ENCODE results near the gene AFTPH. TPM values are rescaled to one million over a fixed set of nuclear protein-coding genes. Genes with fewer than 3 reads are reported as not detected.

The AFTPH gene
- total RNA-seq, 2 donors from 2014 or later, result 32.0 to 52.9 TPM

DNA sequence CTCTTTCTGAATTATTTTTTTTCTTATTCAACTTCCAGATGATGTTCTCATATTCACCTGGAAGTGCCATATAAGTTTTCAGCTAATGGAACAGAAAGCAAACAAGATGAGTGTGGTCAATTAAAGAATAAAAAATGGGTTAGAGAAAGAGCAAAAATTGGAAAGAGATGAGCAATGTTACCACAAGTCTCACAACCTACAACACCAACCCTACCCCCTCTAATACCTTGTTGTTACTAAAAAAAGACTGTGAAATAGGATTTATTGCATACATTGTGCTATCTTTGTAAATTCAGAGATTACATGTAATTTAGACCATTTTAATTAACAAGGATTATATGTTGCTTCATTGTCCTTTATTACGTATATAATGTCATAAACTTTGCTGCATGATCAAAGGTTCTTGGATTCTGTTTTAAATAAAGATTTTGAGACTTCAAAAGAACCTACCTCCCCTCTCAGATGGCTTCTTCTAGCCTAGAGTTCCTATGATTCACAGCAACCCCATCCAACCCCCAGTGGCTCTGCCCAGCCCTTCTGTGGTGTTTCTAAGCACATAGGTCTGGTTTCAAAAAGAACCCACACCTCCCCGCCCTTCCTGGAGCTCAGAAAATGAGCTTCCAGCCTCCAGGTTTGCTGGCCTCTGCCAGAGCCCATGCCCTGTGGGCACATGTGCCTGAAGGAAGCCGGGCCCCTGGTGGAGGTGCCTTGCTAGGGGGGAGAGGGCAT lies 45.5 kb upstream of the AFTPH start:
- TF ChIP-seq POLR2A (IDR thresholded peaks at IDR 0.05), result no peak
- TF ChIP-seq, protein P1, sequence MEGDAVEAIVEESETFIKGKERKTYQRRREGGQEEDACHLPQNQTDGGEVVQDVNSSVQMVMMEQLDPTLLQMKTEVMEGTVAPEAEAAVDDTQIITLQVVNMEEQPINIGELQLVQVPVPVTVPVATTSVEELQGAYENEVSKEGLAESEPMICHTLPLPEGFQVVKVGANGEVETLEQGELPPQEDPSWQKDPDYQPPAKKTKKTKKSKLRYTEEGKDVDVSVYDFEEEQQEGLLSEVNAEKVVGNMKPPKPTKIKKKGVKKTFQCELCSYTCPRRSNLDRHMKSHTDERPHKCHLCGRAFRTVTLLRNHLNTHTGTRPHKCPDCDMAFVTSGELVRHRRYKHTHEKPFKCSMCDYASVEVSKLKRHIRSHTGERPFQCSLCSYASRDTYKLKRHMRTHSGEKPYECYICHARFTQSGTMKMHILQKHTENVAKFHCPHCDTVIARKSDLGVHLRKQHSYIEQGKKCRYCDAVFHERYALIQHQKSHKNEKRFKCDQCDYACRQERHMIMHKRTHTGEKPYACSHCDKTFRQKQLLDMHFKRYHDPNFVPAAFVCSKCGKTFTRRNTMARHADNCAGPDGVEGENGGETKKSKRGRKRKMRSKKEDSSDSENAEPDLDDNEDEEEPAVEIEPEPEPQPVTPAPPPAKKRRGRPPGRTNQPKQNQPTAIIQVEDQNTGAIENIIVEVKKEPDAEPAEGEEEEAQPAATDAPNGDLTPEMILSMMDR (IDR thresholded peaks at IDR 0.05), result no peak
- H3K27me3 ChIP-seq, result no peaks in the 10 kb centered on the region
- H3K4me3 ChIP-seq, result no peak overlapping the region
- DNase-seq (no peak), ATAC-seq (no peak)
- H3K36me3 ChIP-seq (replicated peaks in 1 of 2; ENCODE audit: insufficient read depth in 1 of 2, low read depth in 2 of 2), result no peaks in the 10 kb centered on the region
- WGBS, 2 donors, result 88 to 94% methylated on average over 2 to 3 of the region's 3 CpGs
- no peak overlapping the region for H3K27ac ChIP-seq
- intact Hi-C loops (cut with DNase I), result no loop called here
- no peaks in the 10 kb centered on the region for H3K9me3 ChIP-seq
- H3K4me1 ChIP-seq, result peaks cover 5% of the 10 kb centered on the region

- intact Hi-C loops (cut with DNase I), result no loop called here
- H3K27ac ChIP-seq, result no peak overlapping the region
- TF ChIP-seq, protein P1 (IDR thresholded peaks at IDR 0.05), result no peak
- no peak for TF ChIP-seq POLR2A (IDR thresholded peaks at IDR 0.05)
- no peak for ATAC-seq
- no peaks in the 10 kb centered on the region for H3K27me3 ChIP-seq
- no peaks in the 10 kb centered on the region for H3K36me3 ChIP-seq (replicated peaks in 1 of 2; ENCODE audit: insufficient read depth in 1 of 2, low read depth in 2 of 2)
- no peaks in the 10 kb centered on the region for H3K9me3 ChIP-seq
- H3K4me1 ChIP-seq, result peaks cover 5% of the 10 kb centered on the region
- DNase-seq, result no peak
- WGBS, 2 donors, result 86 to 89% methylated on average over 8 to 10 of the region's 10 CpGs
- H3K4me3 ChIP-seq, result no peak overlapping the region
These were observed 44.6 kb upstream of the AFTPH start for GRCh38 chr2:64479259-64480117.

DNA sequence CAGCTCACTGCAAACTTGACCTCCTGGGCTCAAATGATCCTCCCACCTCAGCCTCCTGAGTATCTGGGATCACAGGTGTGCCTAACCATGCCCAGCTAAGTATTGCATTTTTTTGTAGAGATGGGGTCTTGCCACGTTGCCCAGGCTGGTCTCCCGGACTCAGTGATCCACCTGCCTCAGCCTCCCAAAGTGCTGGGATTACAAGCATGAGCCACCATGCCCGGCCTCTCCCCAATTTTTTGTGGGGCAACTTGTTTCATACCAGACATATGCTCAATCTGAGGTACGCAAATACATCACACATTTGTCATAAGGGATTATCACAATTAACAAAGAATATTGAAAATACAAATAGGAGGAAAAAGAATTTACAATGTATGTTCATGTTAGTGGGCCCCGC lies 42.5 kb upstream of the AFTPH start:
- TF ChIP-seq, protein P1 (IDR thresholded peaks at IDR 0.05), result no peak
- TF ChIP-seq POLR2A (IDR thresholded peaks at IDR 0.05), result no peak
- DNase-seq, result no peak
- H3K36me3 ChIP-seq (replicated peaks in 1 of 2; ENCODE audit: insufficient read depth in 1 of 2, low read depth in 2 of 2), result no peaks in the 10 kb centered on the region
- H3K4me1 ChIP-seq, result peaks cover 5% of the 10 kb centered on the region
- H3K4me3 ChIP-seq, result no peak overlapping the region
- no peak overlapping the region for H3K27ac ChIP-seq
- intact Hi-C loops (cut with DNase I), result no loop called here
- no peaks in the 10 kb centered on the region for H3K27me3 ChIP-seq
- 77 to 88% methylated on average over 5 of the region's 5 CpGs for WGBS, 2 donors
- H3K9me3 ChIP-seq, result no peaks in the 10 kb centered on the region
- no peak for ATAC-seq

DNA sequence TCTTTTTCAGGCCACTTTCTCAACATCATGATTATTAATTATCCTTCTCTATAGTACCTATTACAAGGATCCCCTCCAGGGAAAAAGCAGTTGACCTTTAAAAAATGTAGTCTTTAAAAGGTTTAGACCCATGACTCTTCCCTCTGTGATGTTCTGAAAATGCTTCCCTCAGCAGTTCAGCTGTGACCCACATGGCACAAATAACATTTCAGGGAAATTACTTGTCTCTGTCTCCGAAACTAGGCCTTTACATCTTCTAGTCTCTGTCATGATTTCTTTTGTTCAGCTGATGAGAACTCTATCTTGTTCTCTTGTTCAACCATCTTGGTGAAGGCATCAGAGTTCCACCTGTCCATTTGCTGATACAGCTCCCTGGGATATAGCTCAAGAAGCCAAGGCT lies 41.9 kb upstream of the AFTPH start:
- no peak for ATAC-seq
- no peak for DNase-seq
- no peak for TF ChIP-seq POLR2A (IDR thresholded peaks at IDR 0.05)
- TF ChIP-seq, protein P1 (IDR thresholded peaks at IDR 0.05), result no peak
- no peaks in the 10 kb centered on the region for H3K27me3 ChIP-seq
- no peaks in the 10 kb centered on the region for H3K36me3 ChIP-seq (replicated peaks in 1 of 2; ENCODE audit: insufficient read depth in 1 of 2, low read depth in 2 of 2)
- H3K4me1 ChIP-seq, result peaks cover 5% of the 10 kb centered on the region
- no peak overlapping the region for H3K27ac ChIP-seq
- no peaks in the 10 kb centered on the region for H3K9me3 ChIP-seq
- intact Hi-C loops (cut with DNase I), result no loop called here
- 60 to 75% methylated on average over 1 of the region's 1 CpG for WGBS, 2 donors
- H3K4me3 ChIP-seq, result no peak overlapping the region

All from body of pancreas (tissue), 4 donors.